ENCODE data around the gene ADGB.
"Not testable (repeated sequence)": the region's sequence is repeated elsewhere in the genome, so short reads cannot be mapped to it uniquely, and the experiment has no call there.

ADGB gene

DNA sequence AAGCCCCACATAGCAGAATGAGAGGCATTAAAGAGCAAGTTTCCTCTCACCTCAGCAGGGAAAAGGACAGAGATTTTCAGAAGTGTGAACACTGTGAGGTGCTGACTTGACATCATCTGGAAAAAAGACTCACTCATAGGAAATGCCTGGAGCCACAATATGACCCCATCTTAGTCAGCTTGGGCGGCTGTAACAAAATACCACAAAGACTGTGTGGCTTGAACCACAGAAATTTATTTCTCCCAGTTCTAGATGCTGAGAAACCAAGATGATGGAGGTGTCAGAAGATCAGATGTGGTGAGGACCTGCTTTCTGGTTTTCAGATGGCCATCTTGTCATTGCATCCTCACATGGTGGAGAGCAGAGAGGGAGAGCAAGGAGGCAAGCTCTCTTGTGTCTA, 253.1 kb downstream of the ADGB start:
- Mint-ChIP-seq H3K27me3 (no peaks in the 10 kb centered on the region), H3K4me1 (ENCODE audit: low read depth) (peaks cover 3% of the 10 kb centered on the region), H3K4me3 (no peak overlapping the region), H3K27ac (no peak overlapping the region), H3K36me3 (no peaks in the 10 kb centered on the region), H3K9me3 (ENCODE audit: low read depth) (no peaks in the 10 kb centered on the region)

DNA sequence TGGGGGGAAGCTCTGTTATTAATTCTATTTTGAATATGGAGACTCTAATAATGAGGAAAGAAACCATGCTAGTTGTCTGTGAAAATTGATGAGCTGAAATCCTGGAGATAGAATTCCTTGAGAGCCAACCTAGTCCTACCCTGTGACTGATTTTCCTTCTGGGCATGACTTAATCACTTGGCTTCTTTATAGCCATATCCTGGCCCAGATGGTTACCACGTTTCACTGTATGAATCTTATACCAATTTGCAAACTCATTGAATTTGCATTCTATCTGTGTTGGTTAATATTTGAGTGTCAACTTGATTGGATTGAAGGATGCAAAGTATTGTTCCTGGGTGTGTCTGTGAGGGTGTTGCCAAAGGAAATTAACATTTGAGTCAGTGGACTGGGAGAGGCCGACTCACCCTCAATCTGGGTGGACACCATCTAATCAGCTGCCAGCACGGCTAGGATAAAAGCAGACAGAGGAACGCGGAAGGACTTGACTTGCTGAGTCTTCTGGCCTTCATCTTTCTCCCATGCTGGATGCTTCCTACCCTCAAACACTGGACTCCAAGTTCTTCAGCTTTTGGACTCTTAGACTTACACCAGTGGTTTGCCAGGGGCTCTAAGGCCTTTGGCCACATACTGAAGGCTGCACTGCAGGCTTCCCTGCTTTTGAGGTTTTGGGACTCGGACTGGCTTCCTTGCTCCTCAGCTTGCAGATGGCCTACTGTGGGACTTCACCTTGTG, 255.9 kb downstream of the ADGB start:
- not testable (repeated sequence) for H3K9me3 Mint-ChIP-seq (ENCODE audit: low read depth); H3K27ac Mint-ChIP-seq; H3K27me3 Mint-ChIP-seq

DNA sequence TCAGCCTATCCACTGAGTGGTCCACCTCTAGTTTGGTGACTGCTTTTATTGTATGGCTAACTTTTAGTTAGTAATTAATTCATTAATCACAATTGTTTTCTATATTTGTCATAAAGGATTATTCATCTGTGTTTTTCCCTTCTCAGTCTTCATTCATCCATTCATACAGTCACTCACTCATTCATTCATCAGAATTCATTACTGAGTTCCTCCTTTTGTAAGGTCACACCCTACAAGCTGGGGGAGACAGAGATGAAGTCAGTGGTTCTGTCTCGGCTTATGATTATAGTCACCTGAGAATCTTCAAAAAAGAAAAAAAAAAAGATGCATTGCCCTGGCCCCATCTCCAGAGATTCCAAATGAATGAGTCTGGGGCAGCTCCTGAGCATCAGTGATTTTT, 257.1 kb downstream of the ADGB start:
- Mint-ChIP-seq H3K36me3 (no peaks in the 10 kb centered on the region), H3K4me3 (no peak overlapping the region), H3K4me1 (ENCODE audit: low read depth) (peaks cover 9% of the 10 kb centered on the region), H3K9me3 (ENCODE audit: low read depth) (peaks cover 4% of the 10 kb centered on the region), H3K27ac (no peak overlapping the region), H3K27me3 (peaks cover 1% of the 10 kb centered on the region)

More for the DNA sequence above, 255.9 kb downstream of the ADGB start:
- H3K36me3 Mint-ChIP-seq; H3K4me1 Mint-ChIP-seq (ENCODE audit: low read depth); H3K4me3 Mint-ChIP-seq: not testable (repeated sequence)

DNA sequence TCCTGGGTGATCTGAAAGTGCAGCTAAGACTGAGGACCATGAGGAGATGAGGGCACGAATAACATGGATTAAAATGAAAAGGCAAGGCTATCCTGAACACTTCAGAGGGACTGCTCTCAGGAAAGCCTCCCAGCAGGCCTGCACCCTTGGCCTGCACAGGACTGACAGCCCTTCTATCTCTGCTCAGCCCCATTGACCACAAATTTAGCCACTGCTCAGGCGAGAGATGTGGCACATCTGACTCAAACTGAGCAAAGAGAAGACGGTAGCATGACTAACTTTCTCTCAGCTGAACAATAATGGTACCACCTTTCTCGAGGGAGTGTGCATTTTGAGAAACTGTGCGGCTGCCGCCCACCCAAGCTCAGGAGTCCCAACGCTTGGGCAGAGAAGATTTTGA, 257.5 kb downstream of the ADGB start:
- H3K9me3 Mint-ChIP-seq (ENCODE audit: low read depth), result peaks cover 4% of the 10 kb centered on the region
- H3K4me3 Mint-ChIP-seq, result no peak overlapping the region
- no peaks in the 10 kb centered on the region for H3K36me3 Mint-ChIP-seq
- peaks cover 9% of the 10 kb centered on the region for H3K4me1 Mint-ChIP-seq (ENCODE audit: low read depth)
- H3K27me3 Mint-ChIP-seq, result peaks cover 1% of the 10 kb centered on the region
- H3K27ac Mint-ChIP-seq, result no peak overlapping the region

DNA sequence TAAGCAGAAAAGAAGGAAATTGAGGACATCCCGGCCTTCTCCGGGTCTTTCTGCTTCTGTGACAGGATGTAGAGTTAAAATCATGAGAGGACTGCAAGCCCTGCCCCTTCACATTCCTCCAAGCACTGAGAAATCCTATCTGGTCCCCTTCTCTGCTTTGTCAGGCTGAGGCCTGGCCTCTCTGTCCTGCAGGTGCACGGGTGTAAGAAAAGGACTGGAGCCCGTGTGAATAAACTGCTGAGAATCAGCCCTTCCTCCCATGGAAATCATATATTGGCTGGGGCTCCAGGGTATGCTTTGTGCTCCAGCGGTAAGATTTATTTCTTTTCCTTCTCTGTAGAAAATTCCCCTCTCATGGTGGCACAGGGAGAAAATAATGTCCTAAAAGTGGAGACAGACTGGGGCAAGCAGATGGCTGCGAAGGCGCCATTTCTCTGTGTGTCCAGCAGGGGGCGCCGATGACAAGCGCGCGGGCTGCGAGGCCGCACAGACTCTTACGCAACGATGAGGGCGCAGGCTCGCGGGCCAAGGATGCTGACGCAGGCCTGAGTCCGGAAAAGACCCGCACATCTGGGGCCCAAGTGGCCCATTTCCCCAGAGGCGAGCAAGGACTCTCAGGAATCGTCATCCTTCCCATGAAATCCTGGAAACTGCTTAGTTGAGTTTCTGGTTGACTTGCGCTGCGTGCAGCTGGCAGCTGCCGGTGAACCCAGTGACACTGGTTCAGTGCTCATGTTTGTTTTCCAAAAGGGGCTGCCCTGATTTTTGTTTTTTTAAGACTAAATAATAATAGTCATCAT, 258.6 kb downstream of the ADGB start:
- peaks cover 4% of the 10 kb centered on the region for H3K9me3 Mint-ChIP-seq (ENCODE audit: low read depth)
- H3K4me3 Mint-ChIP-seq, result no peak overlapping the region
- H3K36me3 Mint-ChIP-seq, result no peaks in the 10 kb centered on the region
- H3K27ac Mint-ChIP-seq, result no peak overlapping the region
- peaks cover 6% of the 10 kb centered on the region for H3K4me1 Mint-ChIP-seq (ENCODE audit: low read depth)
- peaks cover 1% of the 10 kb centered on the region for H3K27me3 Mint-ChIP-seq

DNA sequence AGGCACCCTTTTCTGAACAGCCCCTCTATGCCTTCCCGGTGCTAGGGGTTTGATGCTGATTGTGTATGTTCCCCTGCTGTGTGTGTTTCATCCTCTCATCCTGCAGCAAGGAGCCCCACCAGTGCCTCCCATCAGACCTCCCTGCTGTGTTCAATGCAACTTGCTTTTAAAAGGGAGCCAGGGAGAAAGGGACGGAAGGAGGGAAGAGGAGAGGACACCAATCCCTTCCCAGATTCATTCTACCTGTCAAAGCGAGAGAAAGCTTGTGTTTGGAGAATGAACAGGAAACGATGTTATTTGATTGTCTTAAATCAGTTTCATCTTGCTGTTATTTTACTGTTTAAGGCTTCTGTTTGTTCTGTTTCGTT, 259.2 kb downstream of the ADGB start:
- Mint-ChIP-seq H3K4me3 (peak overlapping the region; percentile 49), H3K27ac (no peak overlapping the region), H3K36me3 (no peaks in the 10 kb centered on the region), H3K27me3 (peaks cover 1% of the 10 kb centered on the region), H3K9me3 (ENCODE audit: low read depth) (peaks cover 4% of the 10 kb centered on the region), H3K4me1 (ENCODE audit: low read depth) (peaks cover 6% of the 10 kb centered on the region)

DNA sequence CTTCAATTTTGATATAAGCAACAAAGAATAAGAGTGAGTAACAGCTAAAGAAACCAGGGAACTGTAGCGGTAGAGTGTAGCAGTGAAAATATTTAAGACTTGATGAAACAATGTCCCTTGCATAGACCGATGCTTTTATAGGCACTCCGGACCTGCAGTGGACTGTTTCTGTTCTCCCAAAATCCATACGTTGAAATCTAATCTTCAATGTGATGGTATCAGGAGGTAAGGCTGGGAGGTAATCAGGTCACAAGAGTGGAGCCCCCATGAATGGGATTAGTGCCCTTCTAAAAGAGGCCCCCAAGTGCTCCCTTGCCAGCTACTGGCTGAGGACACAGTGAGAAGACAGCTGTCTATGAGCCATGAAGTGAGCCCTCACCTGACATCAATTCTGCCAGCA, 260.4 kb downstream of the ADGB start:
- H3K4me1 Mint-ChIP-seq (ENCODE audit: low read depth), result peaks cover 6% of the 10 kb centered on the region
- H3K27me3 Mint-ChIP-seq, result peaks cover 1% of the 10 kb centered on the region
- no peak overlapping the region for H3K27ac Mint-ChIP-seq
- H3K9me3 Mint-ChIP-seq (ENCODE audit: low read depth), result peaks cover 4% of the 10 kb centered on the region
- H3K36me3 Mint-ChIP-seq, result no peaks in the 10 kb centered on the region
- H3K4me3 Mint-ChIP-seq, result no peak overlapping the region

DNA sequence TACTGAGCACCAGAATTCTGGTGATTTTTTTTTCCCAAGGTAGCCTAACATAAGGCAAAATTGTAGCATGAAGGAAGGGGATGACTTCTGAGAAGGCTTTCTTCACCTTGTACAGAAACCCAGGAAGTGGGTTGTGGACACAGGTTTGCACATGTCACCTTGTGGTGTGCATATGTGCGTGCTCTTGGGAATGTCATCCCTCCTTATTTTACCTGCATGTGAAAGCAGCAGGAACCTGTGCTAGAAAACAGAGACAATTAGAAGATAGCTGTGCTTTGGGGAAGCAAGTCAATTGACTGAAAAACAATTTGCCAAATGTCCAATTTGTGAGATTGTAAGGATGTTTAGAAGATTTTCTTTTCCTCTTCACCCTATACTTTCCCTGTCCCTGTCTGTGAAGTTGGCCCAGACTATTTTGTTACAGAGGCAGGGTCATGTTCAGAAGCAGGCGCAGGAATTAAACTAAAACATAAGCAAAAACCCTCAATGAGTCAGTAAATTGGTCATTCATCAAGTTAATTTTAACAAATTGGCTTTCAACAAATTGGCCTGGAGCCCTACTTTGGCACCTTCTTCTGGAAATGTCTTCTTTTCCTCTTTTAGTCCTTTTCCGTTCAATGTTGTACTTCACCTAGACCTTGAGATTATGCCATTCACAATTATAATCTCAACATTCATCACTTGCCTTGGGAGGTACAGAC, 261.2 kb downstream of the ADGB start:
- Mint-ChIP-seq H3K9me3 (ENCODE audit: low read depth) (peaks cover 4% of the 10 kb centered on the region), H3K36me3 (no peaks in the 10 kb centered on the region), H3K4me3 (no peak overlapping the region), H3K27me3 (peaks cover 1% of the 10 kb centered on the region), H3K4me1 (ENCODE audit: low read depth) (peaks cover 6% of the 10 kb centered on the region), H3K27ac (no peak overlapping the region)

DNA sequence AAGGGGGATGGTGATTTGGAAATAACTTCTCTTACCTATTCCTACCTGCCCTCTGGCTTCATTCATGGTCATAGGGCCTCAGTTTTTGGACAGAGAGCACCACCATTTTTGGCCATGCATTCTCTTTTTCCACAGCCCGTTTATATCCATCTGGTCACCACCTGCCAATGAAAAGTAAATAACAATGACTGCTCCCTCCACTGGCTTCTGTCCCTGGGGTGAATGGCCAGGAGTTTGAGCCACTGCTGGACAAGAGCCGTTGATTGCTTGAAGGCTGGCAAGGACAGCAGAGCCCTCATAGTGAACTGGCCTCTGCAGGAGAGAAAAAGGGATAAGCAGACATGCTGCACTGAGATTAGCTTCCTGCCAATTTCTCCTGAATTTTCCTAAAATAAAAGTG, 261.8 kb downstream of the ADGB start:
- no peak overlapping the region for H3K4me3 Mint-ChIP-seq
- peaks cover 6% of the 10 kb centered on the region for H3K4me1 Mint-ChIP-seq (ENCODE audit: low read depth)
- no peak overlapping the region for H3K27ac Mint-ChIP-seq
- no peaks in the 10 kb centered on the region for H3K36me3 Mint-ChIP-seq
- H3K27me3 Mint-ChIP-seq, result peaks cover 1% of the 10 kb centered on the region
- peaks cover 4% of the 10 kb centered on the region for H3K9me3 Mint-ChIP-seq (ENCODE audit: low read depth)

DNA sequence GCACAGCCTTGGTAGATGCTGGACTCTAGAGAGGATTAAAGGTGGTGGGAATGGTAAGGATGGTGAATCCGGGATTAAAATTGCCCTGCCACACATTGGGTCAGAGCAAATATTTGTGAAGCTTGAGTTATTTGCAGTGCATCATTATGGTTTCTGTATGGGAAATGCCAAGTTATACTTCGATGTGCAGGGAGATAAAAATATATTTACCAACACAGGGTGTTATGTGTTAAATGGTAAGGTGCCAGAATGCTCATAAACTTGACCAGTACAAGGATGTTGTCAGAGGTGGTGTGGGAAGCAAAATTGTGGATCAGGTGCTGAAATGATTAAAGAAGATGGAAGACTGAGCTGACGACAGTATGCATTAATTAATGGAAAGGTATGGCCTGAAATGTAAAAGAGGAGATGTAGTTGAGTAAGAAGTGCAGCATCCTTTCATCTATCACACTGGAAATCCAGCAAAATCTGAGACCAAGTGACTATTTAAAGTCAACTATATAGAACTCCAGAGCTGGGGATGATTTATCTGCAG, 262.3 kb downstream of the ADGB start:
- peaks cover 1% of the 10 kb centered on the region for H3K27me3 Mint-ChIP-seq
- H3K4me3 Mint-ChIP-seq, result no peak overlapping the region
- peaks cover 6% of the 10 kb centered on the region for H3K4me1 Mint-ChIP-seq (ENCODE audit: low read depth)
- H3K27ac Mint-ChIP-seq, result no peak overlapping the region
- peaks cover 4% of the 10 kb centered on the region for H3K9me3 Mint-ChIP-seq (ENCODE audit: low read depth)
- H3K36me3 Mint-ChIP-seq, result no peaks in the 10 kb centered on the region

DNA sequence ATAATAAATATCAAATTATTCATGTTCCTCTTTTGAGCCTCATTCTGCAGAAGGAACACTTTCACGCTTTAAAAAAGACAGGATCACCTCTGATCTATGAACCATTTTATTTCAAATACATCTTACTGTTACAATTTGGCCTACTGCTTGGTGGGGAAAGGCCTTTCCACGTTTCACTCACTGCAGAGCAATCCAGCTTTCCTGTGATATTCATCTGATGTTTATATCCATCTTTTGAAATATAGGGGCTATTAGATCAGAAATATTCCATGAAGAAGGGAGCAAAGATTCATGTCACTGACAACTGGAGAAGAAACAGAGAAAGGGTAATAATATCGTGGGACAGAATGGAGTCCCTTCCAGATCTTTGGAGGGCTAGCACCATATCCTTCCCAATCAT, 262.9 kb downstream of the ADGB start:
- Mint-ChIP-seq H3K36me3 (no peaks in the 10 kb centered on the region), H3K9me3 (ENCODE audit: low read depth) (peaks cover 4% of the 10 kb centered on the region), H3K4me1 (ENCODE audit: low read depth) (peaks cover 6% of the 10 kb centered on the region), H3K27ac (no peak overlapping the region), H3K27me3 (peaks cover 1% of the 10 kb centered on the region), H3K4me3 (no peak overlapping the region)

DNA sequence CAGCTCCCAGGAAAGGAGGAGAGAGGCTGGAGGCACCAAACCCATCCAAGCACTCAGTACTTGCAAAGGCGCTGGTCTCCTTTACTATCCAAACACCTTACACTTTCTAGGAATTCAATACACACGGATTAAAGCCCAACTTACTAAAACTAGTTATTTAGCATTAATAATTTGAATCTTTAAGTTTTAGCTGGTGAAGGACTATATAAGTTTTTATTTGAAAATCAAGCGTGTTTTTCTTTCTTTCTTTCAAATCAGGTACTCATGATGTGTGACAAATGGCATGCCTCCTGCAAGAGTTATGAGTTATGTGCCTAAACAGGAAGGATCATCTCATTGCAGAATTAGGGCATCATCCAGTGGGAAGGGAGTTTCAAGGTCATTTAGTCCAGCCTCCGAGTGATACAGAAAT, 263.7 kb downstream of the ADGB start:
- Mint-ChIP-seq H3K4me3 (no peak overlapping the region), H3K9me3 (ENCODE audit: low read depth) (peaks cover 4% of the 10 kb centered on the region), H3K4me1 (ENCODE audit: low read depth) (peaks cover 4% of the 10 kb centered on the region), H3K36me3 (no peaks in the 10 kb centered on the region), H3K27ac (no peak overlapping the region), H3K27me3 (no peaks in the 10 kb centered on the region)

DNA sequence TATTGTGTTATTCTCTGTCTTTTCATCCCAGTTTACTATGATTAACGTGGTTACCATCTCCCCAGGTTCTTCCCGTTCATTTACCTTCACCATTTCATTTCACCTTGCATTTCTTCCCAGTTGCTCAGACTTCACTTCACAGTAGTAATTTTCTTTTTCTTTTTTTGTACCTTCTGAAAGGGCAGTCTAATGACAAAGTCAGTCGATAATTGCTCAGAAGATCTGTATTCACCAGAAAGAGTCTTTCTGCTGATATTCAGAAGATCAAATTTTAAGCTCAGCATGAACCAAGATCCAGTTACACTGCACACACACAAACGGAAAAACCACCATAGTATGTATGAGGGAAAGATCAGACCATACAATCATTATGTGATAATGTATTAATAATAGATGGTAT, 265.5 kb downstream of the ADGB start:
- H3K27me3 Mint-ChIP-seq, result no peaks in the 10 kb centered on the region

DNA sequence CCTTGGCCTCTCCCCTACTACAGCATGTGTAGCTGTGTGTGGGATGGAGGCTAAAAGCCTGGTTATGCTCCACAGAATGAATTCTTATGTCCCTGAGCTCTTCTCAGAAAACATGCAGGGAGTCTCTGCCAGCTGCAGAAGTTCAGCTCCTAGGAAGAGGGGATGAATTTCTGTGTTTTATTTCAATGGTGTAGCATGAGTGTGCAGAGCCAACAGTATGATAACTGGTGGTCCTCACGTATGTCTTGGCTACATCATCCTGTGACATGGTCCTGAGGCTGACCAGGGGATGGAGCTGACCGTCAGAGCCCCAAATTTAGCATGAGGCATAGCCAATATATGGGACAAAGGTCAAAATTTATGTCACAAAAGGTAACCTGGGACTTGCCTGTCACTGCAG, 266.1 kb downstream of the ADGB start:
- Mint-ChIP-seq H3K4me3 (no peak overlapping the region), H3K27ac (no peak overlapping the region), H3K27me3 (no peaks in the 10 kb centered on the region), H3K36me3 (no peaks in the 10 kb centered on the region), H3K4me1 (ENCODE audit: low read depth) (no peaks in the 10 kb centered on the region), H3K9me3 (ENCODE audit: low read depth) (no peaks in the 10 kb centered on the region)

More for the DNA sequence above, 265.5 kb downstream of the ADGB start:
- Mint-ChIP-seq H3K27ac (no peak overlapping the region), H3K9me3 (ENCODE audit: low read depth) (no peaks in the 10 kb centered on the region), H3K36me3 (no peaks in the 10 kb centered on the region), H3K4me1 (ENCODE audit: low read depth) (no peaks in the 10 kb centered on the region), H3K4me3 (no peak overlapping the region)
